Left kidney (tissue), 2 donors: ENCODE data around the gene METTL27. TPM values are rescaled to one million over a fixed set of nuclear protein-coding genes. Genes with fewer than 3 reads are reported as not detected.
"Not testable (repeated sequence)": the region's sequence is repeated elsewhere in the genome, so short reads cannot be mapped to it uniquely, and the experiment has no call there.

Source experiments
- DNase-seq: peaks from one replicate; pipeline ENCODE4 v3.0.0-alpha.2; 2013
- polyA plus RNA-seq: library from polyadenylated mRNA; unstranded; fragments of 120-200 nt; gene quantifications from one replicate; pipeline ENCODE4 v1.2.1, GENCODE V29; 2013; ENCODE audit not compliant: insufficient read length

The METTL27 gene
- polyA plus RNA-seq, 1 donor, result 5.1 TPM

GRCh38 chr7:73822319-73823173, 19.8 kb downstream of the METTL27 start:
- no peak for DNase-seq

- not testable (repeated sequence) for DNase-seq
Measured at GRCh38 chr7:73821597-73822285, 20.6 kb downstream of the METTL27 start.

- DNase-seq, result no peak
Measured at GRCh38 chr7:73820013-73820412, 22.3 kb downstream of the METTL27 start.

- DNase-seq, result no peak
Measured at GRCh38 chr7:73817121-73817520, 25.2 kb downstream of the METTL27 start.

- no peak for DNase-seq
Measured at GRCh38 chr7:73815436-73815835, 26.9 kb downstream of the METTL27 start.

- no peak for DNase-seq
Measured at GRCh38 chr7:73812996-73813395, 29.3 kb downstream of the METTL27 start.

- no peak for DNase-seq
Measured at GRCh38 chr7:73811760-73812168, 30.6 kb downstream of the METTL27 start.

- DNase-seq, result no peak
Measured at GRCh38 chr7:73810998-73811360, 31.3 kb downstream of the METTL27 start.

GRCh38 chr7:73809467-73809951, 32.8 kb downstream of the METTL27 start:
- DNase-seq, result no peak

GRCh38 chr7:73802459-73802858, 39.9 kb downstream of the METTL27 start:
- no peak for DNase-seq

- no peak for DNase-seq
Measured at GRCh38 chr7:73801577-73801976, 40.7 kb downstream of the METTL27 start.

- no peak for DNase-seq
Measured at GRCh38 chr7:73799282-73800141, 42.8 kb downstream of the METTL27 start.

- not testable (repeated sequence) for DNase-seq
Measured at GRCh38 chr7:73797176-73797575, 45.1 kb downstream of the METTL27 start.

- DNase-seq, result not testable (repeated sequence)
Measured at GRCh38 chr7:73796656-73797055, 45.7 kb downstream of the METTL27 start.

- DNase-seq, result not testable (repeated sequence)
Measured at GRCh38 chr7:73795188-73795587, 47.1 kb downstream of the METTL27 start.

- DNase-seq, result not testable (repeated sequence)
Measured at GRCh38 chr7:73791170-73791690, 51.1 kb downstream of the METTL27 start.

- DNase-seq, result no peak
Measured at GRCh38 chr7:73789051-73789450, 53.3 kb downstream of the METTL27 start.

GRCh38 chr7:73787786-73788048, 54.6 kb downstream of the METTL27 start:
- DNase-seq, result not testable (repeated sequence)

GRCh38 chr7:73786588-73786987, 55.7 kb downstream of the METTL27 start:
- no peak for DNase-seq
